SK-N-SH treated with all-trans-retinoic acid at 6 μM for 48 hours (cell line): ENCODE data around the gene PDGFC.

Experiments
- ARNTL ChIP-seq: fragments of 450-650 bp; formaldehyde crosslinking; IDR thresholded peaks from 2 replicates; pipeline ENCODE4 v1.5.0; 2020; ENCODE audit warnings: low read depth, mild to moderate bottlenecking, moderate library complexity, borderline replicate concordance
- PATZ1 ChIP-seq: fragments of 250-450 bp; sonication (Bioruptor Pico); IDR thresholded peaks from 2 replicates; pipeline ENCODE4 v1.8.0; 2020; ENCODE audit warnings: mild to moderate bottlenecking, moderate library complexity, borderline replicate concordance
- POU6F1 ChIP-seq: fragments of 250-450 bp; sonication (Bioruptor Pico); IDR thresholded peaks from 2 replicates; pipeline ENCODE4 v1.8.0; 2021; ENCODE audit warnings: low read depth, mild to moderate bottlenecking, moderate library complexity, borderline replicate concordance
- RARB ChIP-seq: fragments of 250-450 bp; sonication (Bioruptor Pico); IDR thresholded peaks from 2 replicates; pipeline ENCODE4 v1.8.0; 2021; ENCODE audit warnings: mild to moderate bottlenecking, moderate library complexity
- ZFP3 ChIP-seq: fragments of 250-450 bp; sonication (Bioruptor Pico); IDR thresholded peaks from 2 replicates; pipeline ENCODE4 v1.5.0; 2020; ENCODE audit warnings: mild to moderate bottlenecking, moderate library complexity
- ZFP30 ChIP-seq: fragments of 450-650 bp; formaldehyde crosslinking; IDR thresholded peaks from 2 replicates; pipeline ENCODE4 v1.5.0; 2022; ENCODE audit warnings: mild to moderate bottlenecking, moderate library complexity
- ZNF565 ChIP-seq: fragments of 450-650 bp; formaldehyde crosslinking; conservative IDR thresholded peaks from 2 replicates; pipeline ENCODE4 v1.5.0; 2020; ENCODE audit warnings: low read depth, mild to moderate bottlenecking, moderate library complexity
- ZNF8 ChIP-seq: fragments of 450-650 bp; formaldehyde crosslinking; IDR thresholded peaks from 2 replicates; pipeline ENCODE4 v1.5.0; 2020; ENCODE audit warnings: mild to moderate bottlenecking, moderate library complexity

DNA sequence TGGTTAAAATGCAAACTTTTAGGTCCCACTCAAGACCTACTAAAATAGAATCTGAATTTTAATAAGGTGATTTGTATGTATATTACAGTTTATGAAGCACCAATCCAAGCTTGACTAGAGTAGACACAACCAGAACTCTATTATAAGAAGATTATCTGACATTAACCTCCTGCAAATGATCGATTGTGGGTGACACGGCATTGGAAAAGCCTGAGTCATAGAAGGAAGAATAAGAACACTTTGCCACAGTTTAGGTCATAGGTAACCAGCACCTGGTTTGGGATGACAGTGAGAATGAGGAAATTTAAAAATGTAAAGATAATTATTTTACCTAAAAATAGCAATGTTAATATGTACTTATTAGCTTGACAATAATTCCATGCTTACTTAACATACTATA, 15.2 kb downstream of the PDGFC start:
- TF ChIP-seq PATZ1 (CRISPR knock-in tag) (no peak), RARB (CRISPR knock-in tag) (no peak), ZNF8 (CRISPR knock-in tag) (no peak), ZFP3 (no peak), POU6F1 (CRISPR knock-in tag) (no peak), ZNF565 (no peak), ZFP30 (CRISPR knock-in tag) (no peak), ARNTL (CRISPR knock-in tag) (no peak)
